ENCODE results near the gene DVL1. TPM values are rescaled to one million over a fixed set of nuclear protein-coding genes. Genes with fewer than 3 reads are reported as not detected.
"Not testable (repeated sequence)": the region's sequence is repeated elsewhere in the genome, so short reads cannot be mapped to it uniquely, and the experiment has no call there.

Gene DVL1
- polyA plus RNA-seq, 4 donors = 46.7 to 88.8 (median 61.3) TPM

GRCh38 chr1:1391225-1391624, 42.0 kb upstream of the DVL1 start:
- no peaks in the 10 kb centered on the region for H3K4me1 ChIP-seq (ENCODE audit: control insufficient read depth in 3 of 3, insufficient read depth in 2 of 3, low read depth in 1 of 3, low read length in 2 of 3)
- WGBS, 3 donors = 89 to 97% (median 92%) methylated on average over 12 of the region's 12 CpGs
- H3K9me3 ChIP-seq (ENCODE audit: control insufficient read depth in 2 of 2, insufficient read depth in 1 of 2, low read depth in 1 of 2, low read length in 1 of 2) = no peaks in the 10 kb centered on the region
- no peak overlapping the region for H3K4me3 ChIP-seq (ENCODE audit: low read depth in 1 of 3, low read length in 3 of 3)
- FAIRE-seq = no peak
- no peak overlapping the region for H3K27ac ChIP-seq (ENCODE audit: low read depth in 1 of 3, low read length in 2 of 3)
- no peak for DNase-seq
- H3K36me3 ChIP-seq (ENCODE audit: control insufficient read depth in 3 of 3, insufficient read depth in 2 of 3, low read depth in 1 of 3, low read length in 3 of 3) = peaks cover 41 to 90% (median 45%) of the 10 kb centered on the region in 3 donors
- no peaks in the 10 kb centered on the region for H3K27me3 ChIP-seq (ENCODE audit: control insufficient read depth in 3 of 3, insufficient read depth in 3 of 3, low read length in 3 of 3)

GRCh38 chr1:1390675-1391074, 41.5 kb upstream of the DVL1 start:
- DNase-seq = no peak
- H3K27me3 ChIP-seq (ENCODE audit: control insufficient read depth in 3 of 3, insufficient read depth in 3 of 3, low read length in 3 of 3) = no peaks in the 10 kb centered on the region
- 90% methylated on average over 12 of the region's 12 CpGs for WGBS, 3 donors
- H3K36me3 ChIP-seq (ENCODE audit: control insufficient read depth in 3 of 3, insufficient read depth in 2 of 3, low read depth in 1 of 3, low read length in 3 of 3) = peaks cover 45 to 90% (median 49%) of the 10 kb centered on the region in 3 donors
- no peaks in the 10 kb centered on the region for H3K9me3 ChIP-seq (ENCODE audit: control insufficient read depth in 2 of 2, insufficient read depth in 1 of 2, low read depth in 1 of 2, low read length in 1 of 2)
- no peak overlapping the region for H3K4me3 ChIP-seq (ENCODE audit: low read depth in 1 of 3, low read length in 3 of 3)
- no peak for FAIRE-seq
- H3K4me1 ChIP-seq (ENCODE audit: control insufficient read depth in 3 of 3, insufficient read depth in 2 of 3, low read depth in 1 of 3, low read length in 2 of 3) = no peaks in the 10 kb centered on the region
- no peak overlapping the region for H3K27ac ChIP-seq (ENCODE audit: low read depth in 1 of 3, low read length in 2 of 3)

- Histone ChIP-seq H3K27me3 (ENCODE audit: control insufficient read depth in 3 of 3, insufficient read depth in 3 of 3, low read length in 3 of 3) (no peaks in the 10 kb centered on the region), H3K27ac (ENCODE audit: low read depth in 1 of 3, low read length in 2 of 3) (no peak overlapping the region), H3K4me1 (ENCODE audit: control insufficient read depth in 3 of 3, insufficient read depth in 2 of 3, low read depth in 1 of 3, low read length in 2 of 3) (no peaks in the 10 kb centered on the region), H3K36me3 (ENCODE audit: control insufficient read depth in 3 of 3, insufficient read depth in 2 of 3, low read depth in 1 of 3, low read length in 3 of 3) (peaks cover 37 to 79% (median 38%) of the 10 kb centered on the region in 3 donors), H3K4me3 (ENCODE audit: low read depth in 1 of 3, low read length in 3 of 3) (no peak overlapping the region), H3K9me3 (ENCODE audit: control insufficient read depth in 2 of 2, insufficient read depth in 1 of 2, low read depth in 1 of 2, low read length in 1 of 2) (no peaks in the 10 kb centered on the region)
- DNase-seq (no peak), FAIRE-seq (no peak)
- WGBS, 3 donors = 97% methylated on average over 16 of the region's 16 CpGs
Observed at GRCh38 chr1:1388078-1388472, 38.9 kb upstream of the DVL1 start.

GRCh38 chr1:1387098-1388077, 38.2 kb upstream of the DVL1 start:
- DNase-seq (no peak), FAIRE-seq (no peak)
- H3K36me3 ChIP-seq (ENCODE audit: control insufficient read depth in 3 of 3, insufficient read depth in 2 of 3, low read depth in 1 of 3, low read length in 3 of 3) = peaks cover 35 to 76% (median 37%) of the 10 kb centered on the region in 3 donors
- H3K4me1 ChIP-seq (ENCODE audit: control insufficient read depth in 3 of 3, insufficient read depth in 2 of 3, low read depth in 1 of 3, low read length in 2 of 3) = no peaks in the 10 kb centered on the region
- H3K27ac ChIP-seq (ENCODE audit: low read depth in 1 of 3, low read length in 2 of 3) = no peak overlapping the region
- no peaks in the 10 kb centered on the region for H3K27me3 ChIP-seq (ENCODE audit: control insufficient read depth in 3 of 3, insufficient read depth in 3 of 3, low read length in 3 of 3)
- 95 to 96% (median 96%) methylated on average over 50 of the region's 50 CpGs for WGBS, 3 donors
- no peak overlapping the region for H3K4me3 ChIP-seq (ENCODE audit: low read depth in 1 of 3, low read length in 3 of 3)
- no peaks in the 10 kb centered on the region for H3K9me3 ChIP-seq (ENCODE audit: control insufficient read depth in 2 of 2, insufficient read depth in 1 of 2, low read depth in 1 of 2, low read length in 1 of 2)

- Histone ChIP-seq H3K27me3 (ENCODE audit: control insufficient read depth in 3 of 3, insufficient read depth in 3 of 3, low read length in 3 of 3) (no peaks in the 10 kb centered on the region), H3K27ac (ENCODE audit: low read depth in 1 of 3, low read length in 2 of 3) (no peak overlapping the region), H3K9me3 (ENCODE audit: control insufficient read depth in 2 of 2, insufficient read depth in 1 of 2, low read depth in 1 of 2, low read length in 1 of 2) (no peaks in the 10 kb centered on the region), H3K4me3 (ENCODE audit: low read depth in 1 of 3, low read length in 3 of 3) (no peak overlapping the region), H3K36me3 (ENCODE audit: control insufficient read depth in 3 of 3, insufficient read depth in 2 of 3, low read depth in 1 of 3, low read length in 3 of 3) (peaks cover 30 to 78% (median 31%) of the 10 kb centered on the region in 3 donors), H3K4me1 (ENCODE audit: control insufficient read depth in 3 of 3, insufficient read depth in 2 of 3, low read depth in 1 of 3, low read length in 2 of 3) (no peaks in the 10 kb centered on the region)
- DNase-seq = no peak
- no peak for FAIRE-seq
- 90 to 92% (median 92%) methylated on average over 8 of the region's 8 CpGs for WGBS, 3 donors
Observed at GRCh38 chr1:1385931-1386330, 36.7 kb upstream of the DVL1 start.

GRCh38 chr1:1385339-1385738, 36.1 kb upstream of the DVL1 start:
- H3K27me3 ChIP-seq (ENCODE audit: control insufficient read depth in 3 of 3, insufficient read depth in 3 of 3, low read length in 3 of 3); H3K27ac ChIP-seq (ENCODE audit: low read depth in 1 of 3, low read length in 2 of 3); FAIRE-seq; H3K4me1 ChIP-seq (ENCODE audit: control insufficient read depth in 3 of 3, insufficient read depth in 2 of 3, low read depth in 1 of 3, low read length in 2 of 3); DNase-seq; H3K4me3 ChIP-seq (ENCODE audit: low read depth in 1 of 3, low read length in 3 of 3); H3K9me3 ChIP-seq (ENCODE audit: control insufficient read depth in 2 of 2, insufficient read depth in 1 of 2, low read depth in 1 of 2, low read length in 1 of 2): not testable (repeated sequence)
- H3K36me3 ChIP-seq (ENCODE audit: control insufficient read depth in 3 of 3, insufficient read depth in 2 of 3, low read depth in 1 of 3, low read length in 3 of 3) = peaks cover 28 to 80% (median 29%) of the 10 kb centered on the region in 3 donors
- 93 to 96% (median 96%) methylated on average over 29 of the region's 29 CpGs for WGBS, 3 donors

- no peaks in the 10 kb centered on the region for H3K27me3 ChIP-seq (ENCODE audit: control insufficient read depth in 3 of 3, insufficient read depth in 3 of 3, low read length in 3 of 3)
- no peak for FAIRE-seq
- DNase-seq = no peak
- 75 to 81% (median 75%) methylated on average over 8 of the region's 8 CpGs for WGBS, 3 donors
- no peak overlapping the region for H3K4me3 ChIP-seq (ENCODE audit: low read depth in 1 of 3, low read length in 3 of 3)
- peaks cover 5 to 57% (median 5%) of the 10 kb centered on the region in 3 donors for H3K36me3 ChIP-seq (ENCODE audit: control insufficient read depth in 3 of 3, insufficient read depth in 2 of 3, low read depth in 1 of 3, low read length in 3 of 3)
- no peaks in the 10 kb centered on the region for H3K9me3 ChIP-seq (ENCODE audit: control insufficient read depth in 2 of 2, insufficient read depth in 1 of 2, low read depth in 1 of 2, low read length in 1 of 2)
- no peaks in the 10 kb centered on the region for H3K4me1 ChIP-seq (ENCODE audit: control insufficient read depth in 3 of 3, insufficient read depth in 2 of 3, low read depth in 1 of 3, low read length in 2 of 3)
- no peak overlapping the region for H3K27ac ChIP-seq (ENCODE audit: low read depth in 1 of 3, low read length in 2 of 3)
Observed at GRCh38 chr1:1381294-1381693, 32.1 kb upstream of the DVL1 start.

- FAIRE-seq = no peak
- no peak for DNase-seq
Observed at GRCh38 chr1:1380860-1381259, 31.6 kb upstream of the DVL1 start.

More at GRCh38 chr1:1380860-1381259, 31.6 kb upstream of the DVL1 start:
- peaks cover 0 to 3% (median 2%) of the 10 kb centered on the region in 3 donors for H3K4me1 ChIP-seq (ENCODE audit: control insufficient read depth in 3 of 3, insufficient read depth in 2 of 3, low read depth in 1 of 3, low read length in 2 of 3)
- WGBS, 3 donors = 89 to 95% (median 92%) methylated on average over 11 to 16 of the region's 16 CpGs
- no peaks in the 10 kb centered on the region for H3K9me3 ChIP-seq (ENCODE audit: control insufficient read depth in 2 of 2, insufficient read depth in 1 of 2, low read depth in 1 of 2, low read length in 1 of 2)
- H3K27ac ChIP-seq (ENCODE audit: low read depth in 1 of 3, low read length in 2 of 3) = no peak overlapping the region
- H3K4me3 ChIP-seq (ENCODE audit: low read depth in 1 of 3, low read length in 3 of 3) = no peak overlapping the region
- H3K27me3 ChIP-seq (ENCODE audit: control insufficient read depth in 3 of 3, insufficient read depth in 3 of 3, low read length in 3 of 3) = no peaks in the 10 kb centered on the region
- H3K36me3 ChIP-seq (ENCODE audit: control insufficient read depth in 3 of 3, insufficient read depth in 2 of 3, low read depth in 1 of 3, low read length in 3 of 3) = peaks cover under 1 to 57% (median under 1%) of the 10 kb centered on the region in 3 donors
